Activated gamma-delta T cell treated with Interleukin-2 at 50 U/mL for 16 hours (primary cell): ENCODE measurements around the gene JAGN1.
"Not testable (repeated sequence)": the region's sequence is repeated elsewhere in the genome, so short reads cannot be mapped to it uniquely, and the experiment has no call there.

Source experiments
- DNase-seq: peaks from one replicate; pipeline ENCODE4 v3.0.0-alpha.2; 2020

JAGN1 gene

GRCh38 chr3:9890249-9891071, at the start of gene JAGN1:
Gene JAGN1, plus strand, starts transcription at chr3:9890610. Its CDS starts 113 bp downstream, at chr3:9890723.
- DNase-seq, result peak; percentile 88

GRCh38 chr3:9841015-9841414, 49.4 kb upstream of the JAGN1 start:
- DNase-seq, result no peak

GRCh38 chr3:9843715-9844438, 46.5 kb upstream of the JAGN1 start, which contains the start of gene RPUSD3:
Gene RPUSD3, minus strand, starts transcription at chr3:9844008. Its CDS starts 18 bp downstream, at chr3:9843990.
- DNase-seq, result peak; percentile 97

- DNase-seq, result no peak
Measured at GRCh38 chr3:9846231-9846630, 44.2 kb upstream of the JAGN1 start.

GRCh38 chr3:9846931-9847488, 43.4 kb upstream of the JAGN1 start:
- DNase-seq, result no peak

GRCh38 chr3:9847870-9848269, 42.5 kb upstream of the JAGN1 start:
- not testable (repeated sequence) for DNase-seq

- not testable (repeated sequence) for DNase-seq
Measured at GRCh38 chr3:9848860-9849259, 41.5 kb upstream of the JAGN1 start.

GRCh38 chr3:9851383-9851782, 39.0 kb upstream of the JAGN1 start:
- not testable (repeated sequence) for DNase-seq

GRCh38 chr3:9851926-9852325, 38.5 kb upstream of the JAGN1 start:
- DNase-seq, result not testable (repeated sequence)

- DNase-seq, result no peak
Measured at GRCh38 chr3:9852528-9852927, 37.9 kb upstream of the JAGN1 start.

- not testable (repeated sequence) for DNase-seq
Measured at GRCh38 chr3:9854291-9854940, 36.0 kb upstream of the JAGN1 start.

GRCh38 chr3:9855594-9855993, 34.8 kb upstream of the JAGN1 start:
- no peak for DNase-seq

GRCh38 chr3:9859530-9860025, 30.8 kb upstream of the JAGN1 start:
- no peak for DNase-seq

GRCh38 chr3:9861201-9861600, 29.2 kb upstream of the JAGN1 start:
- no peak for DNase-seq

GRCh38 chr3:9861626-9862130, 28.7 kb upstream of the JAGN1 start:
- no peak for DNase-seq

GRCh38 chr3:9862391-9863057, 27.9 kb upstream of the JAGN1 start:
- DNase-seq, result no peak

- DNase-seq, result no peak
Measured at GRCh38 chr3:9863058-9863772, 27.2 kb upstream of the JAGN1 start.

GRCh38 chr3:9864200-9864927, 26.0 kb upstream of the JAGN1 start:
- DNase-seq, result no peak

GRCh38 chr3:9865125-9865637, 25.2 kb upstream of the JAGN1 start:
- DNase-seq, result not testable (repeated sequence)

GRCh38 chr3:9866639-9867038, 23.8 kb upstream of the JAGN1 start:
- no peak for DNase-seq
